ENCODE data around the gene TICAM2. TPM values are rescaled to one million over a fixed set of nuclear protein-coding genes. Genes with fewer than 3 reads are reported as not detected.

Gene TICAM2
- total RNA-seq, 1 experiment from 2014 or later = 2.1 TPM

- CTCF ChIA-PET = no interaction called here
- H3K27ac Mint-ChIP-seq (ENCODE audit: unreplicated experiment) = no peak overlapping the region
- no peak overlapping the region for H3K4me3 Mint-ChIP-seq (ENCODE audit: low read depth, unreplicated experiment)
- no peak for TF ChIP-seq CTCF (IDR thresholded peaks at IDR 0.05; ENCODE audit: unreplicated experiment)
- H3K27me3 Mint-ChIP-seq (ENCODE audit: unreplicated experiment) = no peaks in the 10 kb centered on the region
- intact Hi-C loops (cut with micrococcal nuclease; ENCODE audit: unreplicated experiment) = no loop called here
- H3K9me3 Mint-ChIP-seq (ENCODE audit: low read depth, unreplicated experiment) = peaks cover 4% of the 10 kb centered on the region
- DNase-seq = no peak
- no TSS peak for BruUV-seq (replicated peaks)
- no peaks in the 10 kb centered on the region for H3K36me3 Mint-ChIP-seq (ENCODE audit: insufficient read depth, unreplicated experiment)
- peaks cover 19% of the 10 kb centered on the region for H3K4me1 Mint-ChIP-seq (ENCODE audit: low read depth, unreplicated experiment)
Measured at GRCh38 chr5:115579216-115579615, 23.1 kb downstream of the TICAM2 start.

- Mint-ChIP-seq H3K4me1 (ENCODE audit: low read depth, unreplicated experiment) (peaks cover 22% of the 10 kb centered on the region), H3K27me3 (ENCODE audit: unreplicated experiment) (no peaks in the 10 kb centered on the region), H3K9me3 (ENCODE audit: low read depth, unreplicated experiment) (peaks cover 4% of the 10 kb centered on the region), H3K27ac (ENCODE audit: unreplicated experiment) (no peak overlapping the region), H3K4me3 (ENCODE audit: low read depth, unreplicated experiment) (no peak overlapping the region), H3K36me3 (ENCODE audit: insufficient read depth, unreplicated experiment) (no peaks in the 10 kb centered on the region)
- intact Hi-C loops (cut with micrococcal nuclease; ENCODE audit: unreplicated experiment) = no loop called here
- BruUV-seq (replicated peaks) = no TSS peak
- DNase-seq = no peak
- no peak for TF ChIP-seq CTCF (IDR thresholded peaks at IDR 0.05; ENCODE audit: unreplicated experiment)
- CTCF ChIA-PET = no interaction called here
Measured at GRCh38 chr5:115578657-115579056, 23.6 kb downstream of the TICAM2 start.

- Mint-ChIP-seq H3K27me3 (ENCODE audit: unreplicated experiment) (no peaks in the 10 kb centered on the region), H3K36me3 (ENCODE audit: insufficient read depth, unreplicated experiment) (no peaks in the 10 kb centered on the region), H3K4me3 (ENCODE audit: low read depth, unreplicated experiment) (no peak overlapping the region), H3K27ac (ENCODE audit: unreplicated experiment) (no peak overlapping the region), H3K9me3 (ENCODE audit: low read depth, unreplicated experiment) (peaks cover 4% of the 10 kb centered on the region), H3K4me1 (ENCODE audit: low read depth, unreplicated experiment) (peaks cover 29% of the 10 kb centered on the region)
- no peak for TF ChIP-seq CTCF (IDR thresholded peaks at IDR 0.05; ENCODE audit: unreplicated experiment)
- no TSS peak for BruUV-seq (replicated peaks)
- intact Hi-C loops (cut with micrococcal nuclease; ENCODE audit: unreplicated experiment) = no loop called here
- CTCF ChIA-PET = interaction anchor here (0.7 to 1.2 kb wide), 2 partner anchors 268 to 1888 kb away, joined by 3 read pairs; no protein-coding TSS in a partner anchor
- DNase-seq = no peak
Measured at GRCh38 chr5:115577741-115578140, 24.5 kb downstream of the TICAM2 start.

- CTCF ChIA-PET = interaction anchor here (0.7 to 1.2 kb wide), 2 partner anchors 268 to 1889 kb away, joined by 3 read pairs; no protein-coding TSS in a partner anchor
- H3K4me1 Mint-ChIP-seq (ENCODE audit: low read depth, unreplicated experiment) = peaks cover 30% of the 10 kb centered on the region
- no peaks in the 10 kb centered on the region for H3K36me3 Mint-ChIP-seq (ENCODE audit: insufficient read depth, unreplicated experiment)
Measured at GRCh38 chr5:115577329-115577728, 24.9 kb downstream of the TICAM2 start.

More at GRCh38 chr5:115577329-115577728, 24.9 kb downstream of the TICAM2 start:
- no peak overlapping the region for H3K27ac Mint-ChIP-seq (ENCODE audit: unreplicated experiment)
- H3K9me3 Mint-ChIP-seq (ENCODE audit: low read depth, unreplicated experiment) = peaks cover 4% of the 10 kb centered on the region
- no peaks in the 10 kb centered on the region for H3K27me3 Mint-ChIP-seq (ENCODE audit: unreplicated experiment)
- no peak overlapping the region for H3K4me3 Mint-ChIP-seq (ENCODE audit: low read depth, unreplicated experiment)
- no TSS peak for BruUV-seq (replicated peaks)
- no peak for DNase-seq
- intact Hi-C loops (cut with micrococcal nuclease; ENCODE audit: unreplicated experiment) = no loop called here
- TF ChIP-seq CTCF (IDR thresholded peaks at IDR 0.05; ENCODE audit: unreplicated experiment) = no peak
